Psoas muscle (tissue), 8 donors: Measurements from ENCODE around the gene DNAJC8. TPM values are rescaled to one million over a fixed set of nuclear protein-coding genes. Genes with fewer than 3 reads are reported as not detected.
A peak's percentile ranks its signal among the peaks of the same experiment; 100 is the strongest.

Experiments
- ATAC-seq, 4 donors: fragments of 200-7000 bp; cut with Tn5 transposase; one replicate each; pipeline ENCODE4 v1.9.1; 2020; ENCODE audit warnings: moderate library complexity in 3 of 4, mild to moderate bottlenecking in 2 of 4
- DNase-seq, 2 donors: peaks; one replicate each; pipeline ENCODE4 v3.0.0-alpha.2; 2020
- H3K27ac ChIP-seq: fragments of 200-600 bp; one replicate; pipeline ENCODE4 v1.8.0; 2022
- H3K27me3 ChIP-seq, 3 donors: fragments of 200-600 bp in 1 of 3; one replicate each; pipeline versions ENCODE4 v1.6.1 to v1.8.0; 2013 to 2022; ENCODE audit warnings: low read length in 2 of 3, mild to moderate bottlenecking in 2 of 3, moderate library complexity in 1 of 3; ENCODE audit not compliant: insufficient read depth in 3 of 3
- H3K36me3 ChIP-seq, 2 donors: fragments of 200-600 bp in 1 of 2; one replicate each; pipeline versions ENCODE4 v1.6.1 to v1.8.0; 2013 to 2022; ENCODE audit warnings: low read depth in 1 of 2, mild to moderate bottlenecking in 1 of 2, moderate library complexity in 1 of 2; ENCODE audit not compliant: insufficient read depth in 1 of 2
- H3K4me1 ChIP-seq: fragments of 200-600 bp; one replicate; pipeline ENCODE4 v1.8.0; 2022
- H3K4me3 ChIP-seq: fragments of 200-600 bp; one replicate; pipeline ENCODE4 v1.8.0; 2022; ENCODE audit warnings: mild to moderate bottlenecking
- H3K9me3 ChIP-seq: fragments of 200-600 bp; one replicate; pipeline ENCODE4 v1.8.0; 2022
- CTCF ChIP-seq: fragments of 200-600 bp; IDR thresholded peaks from one replicate; pipeline ENCODE4 v1.8.0; 2022; ENCODE audit warnings: antibody characterized with exemption
- WGBS, 3 donors: extraction: QIAGEN DNeasy Blood & Tissue Kit; methylation state at CpG; one replicate each; pipeline versions ENCODE4 v1.1.6 to v1.1.7; 2013; 5-methylcytosine and 5-hydroxymethylcytosine counted together
- intact Hi-C, 2 donors: fragments of 100-400 bp; cut with DNase I; formaldehyde crosslinking; loops; one replicate each; pipeline versions ENCODE4 v1.11.0 to v1.14.2; 2022
- polyA plus RNA-seq, 3 donors: library from polyadenylated mRNA; stranded (reverse); fragments of 200-250 nt; gene quantifications; one replicate each; pipeline ENCODE4 v1.2.3, GENCODE V29; 2013
- total RNA-seq, 4 donors: library from RNA; stranded (reverse); fragmentation: NEBNext Ultra II Directional in 2 of 4; extraction: Animal tissue kit (Norgen Biotek cat#: 25700) in 2 of 4; gene quantifications; one replicate each; pipeline versions ENCODE4 v1.2.1 to v1.2.4, GENCODE V29; 2021 to 2023
- donor health status: healthy with polysubstance abuse.
- donor health status: DM: no; HTN: no; CAD: no; lungs with moderate emphysema.
- donor health status: Bipolar disorder and iron deficiency.
- donor health status: healthy.
- donor health status: DM: yes; HTN: yes; CAD: no.
- donor health status: DM: no; HTN: no; CAD: no.
- donor health status: DM: no; HTN: no; CAD: no.
- donor health status: DM: yes; HTN: yes; CAD: no.

Gene DNAJC8
- total and polyA plus RNA-seq, 7 donors: 46.6 to 116 (median 64.0) TPM

GRCh38 chr1:28269529-28269928 is 36.7 kb upstream of the DNAJC8 start:
- no peaks in the 10 kb centered on the region for H3K27me3 ChIP-seq
- ATAC-seq: no peak
- intact Hi-C loops: loop anchor here in 1 of 2 donors (10.0 kb wide), 1 partner anchor 225 kb away; no protein-coding TSS in a partner anchor
- no peak for DNase-seq
- WGBS, 3 donors: 72 to 74% (median 73%) methylated on average over 2 of the region's 2 CpGs
- H3K36me3 ChIP-seq: peaks cover 0 to 56% of the 10 kb centered on the region in 2 donors
- no peak for TF ChIP-seq CTCF
- H3K4me3 ChIP-seq: no peak overlapping the region
- H3K4me1 ChIP-seq: peaks cover 12% of the 10 kb centered on the region
- H3K27ac ChIP-seq: no peak overlapping the region
- no peaks in the 10 kb centered on the region for H3K9me3 ChIP-seq

- intact Hi-C loops: loop anchor here in 1 of 2 donors (10.0 kb wide), 1 partner anchor 227 kb away; no protein-coding TSS in a partner anchor
- Histone ChIP-seq H3K9me3 (no peaks in the 10 kb centered on the region), H3K27me3 (no peaks in the 10 kb centered on the region), H3K4me1 (peaks cover 24% of the 10 kb centered on the region), H3K36me3 (peaks cover 0 to 37% of the 10 kb centered on the region in 2 donors), H3K4me3 (no peak overlapping the region), H3K27ac (no peak overlapping the region)
- 70 to 81% (median 72%) methylated on average over 2 of the region's 2 CpGs for WGBS, 3 donors
- ATAC-seq: peak in 1 of 4 donors; percentile 23
- no peak for DNase-seq
- no peak for TF ChIP-seq CTCF
Observed at GRCh38 chr1:28267633-28268032, 34.8 kb upstream of the DNAJC8 start.

- H3K9me3 ChIP-seq: no peaks in the 10 kb centered on the region
- TF ChIP-seq CTCF: no peak
- WGBS, 3 donors: 66 to 78% (median 70%) methylated on average over 5 of the region's 5 CpGs
- no peak overlapping the region for H3K27ac ChIP-seq
- peaks cover 24% of the 10 kb centered on the region for H3K4me1 ChIP-seq
- ATAC-seq (no peak), DNase-seq (no peak)
- no peaks in the 10 kb centered on the region for H3K27me3 ChIP-seq
- no peak overlapping the region for H3K4me3 ChIP-seq
- intact Hi-C loops: loop anchor here in 1 of 2 donors (10.0 kb wide), 1 partner anchor 228 kb away; no protein-coding TSS in a partner anchor
- H3K36me3 ChIP-seq: peaks cover 0 to 29% of the 10 kb centered on the region in 2 donors
Observed at GRCh38 chr1:28266920-28267322, 34.1 kb upstream of the DNAJC8 start.

GRCh38 chr1:28265577-28265976 is 32.7 kb upstream of the DNAJC8 start:
- WGBS, 3 donors: 87 to 92% (median 89%) methylated on average over 8 of the region's 8 CpGs
- intact Hi-C loops: loop anchor here in 1 of 2 donors (10.0 kb wide), 1 partner anchor 229 kb away; no protein-coding TSS in a partner anchor
- ATAC-seq (no peak), DNase-seq (no peak)
- Histone ChIP-seq H3K4me3 (no peak overlapping the region), H3K9me3 (no peaks in the 10 kb centered on the region), H3K36me3 (peaks cover 0 to 17% of the 10 kb centered on the region in 2 donors), H3K27me3 (no peaks in the 10 kb centered on the region), H3K4me1 (peaks cover 34% of the 10 kb centered on the region), H3K27ac (no peak overlapping the region)
- TF ChIP-seq CTCF: no peak

- WGBS, 3 donors: 83 to 96% (median 85%) methylated on average over 1 of the region's 1 CpG
- no peak for ATAC-seq
- no peaks in the 10 kb centered on the region for H3K27me3 ChIP-seq
- no peaks in the 10 kb centered on the region for H3K9me3 ChIP-seq
- TF ChIP-seq CTCF: no peak
- peaks cover 34% of the 10 kb centered on the region for H3K4me1 ChIP-seq
- peaks cover 0 to 11% of the 10 kb centered on the region in 2 donors for H3K36me3 ChIP-seq
- intact Hi-C loops: loop anchor here in 1 of 2 donors (5.0 to 10.0 kb wide), 2 partner anchors 62 to 230 kb away; partner anchors contain the start of gene MED18
- DNase-seq: no peak
- H3K27ac ChIP-seq: no peak overlapping the region
- H3K4me3 ChIP-seq: no peak overlapping the region
Observed at GRCh38 chr1:28264897-28265296, 32.1 kb upstream of the DNAJC8 start.
